Measurements from ENCODE around the gene ZFP36L2. TPM values are rescaled to one million over a fixed set of nuclear protein-coding genes. Genes with fewer than 3 reads are reported as not detected.

Gene ZFP36L2
- total RNA-seq, 3 donors from 2014 or later: 111 to 155 (median 124) TPM

GRCh38 chr2:43175876-43176275 lies 50.5 kb downstream of the ZFP36L2 start:
- H3K27ac ChIP-seq: peak overlapping the region in 1 of 2 donors; percentile 35
- H3K27me3 ChIP-seq: no peaks in the 10 kb centered on the region
- H3K36me3 ChIP-seq: no peaks in the 10 kb centered on the region
- no peak for TF ChIP-seq POLR2A (IDR thresholded peaks at IDR 0.05)
- TF ChIP-seq CTCF (IDR thresholded peaks at IDR 0.05): no peak
- no peak for TF ChIP-seq POLR2AphosphoS5 (IDR thresholded peaks at IDR 0.05)
- DNase-seq (ENCODE audit: low spot score in 2 of 2): no peak
- H3K4me1 ChIP-seq: peaks cover 4% of the 10 kb centered on the region in 2 donors
- intact Hi-C loops (cut with DNase I; ENCODE audit: low total_unique reads): loop anchor here (2.0 kb wide), 1 partner anchor 41 kb away; no protein-coding TSS in a partner anchor
- no peak overlapping the region for H3K4me3 ChIP-seq
- peaks cover 12 to 17% of the 10 kb centered on the region in 2 donors for H3K9me3 ChIP-seq

- TF ChIP-seq POLR2A (IDR thresholded peaks at IDR 0.05) (no peak), CTCF (IDR thresholded peaks at IDR 0.05) (no peak), POLR2AphosphoS5 (IDR thresholded peaks at IDR 0.05) (no peak)
- no peak for DNase-seq (ENCODE audit: low spot score in 2 of 2)
- peaks cover 4% of the 10 kb centered on the region in 2 donors for H3K4me1 ChIP-seq
- H3K36me3 ChIP-seq: no peaks in the 10 kb centered on the region
- no peaks in the 10 kb centered on the region for H3K27me3 ChIP-seq
- peaks cover 12 to 17% of the 10 kb centered on the region in 2 donors for H3K9me3 ChIP-seq
- peak overlapping the region; percentile 35 to 73 for H3K27ac ChIP-seq
- intact Hi-C loops (cut with DNase I; ENCODE audit: low total_unique reads): loop anchor here (2.0 kb wide), 1 partner anchor 42 kb away; no protein-coding TSS in a partner anchor
- no peak overlapping the region for H3K4me3 ChIP-seq
Observed at GRCh38 chr2:43175020-43175441, 51.4 kb downstream of the ZFP36L2 start.

DNA sequence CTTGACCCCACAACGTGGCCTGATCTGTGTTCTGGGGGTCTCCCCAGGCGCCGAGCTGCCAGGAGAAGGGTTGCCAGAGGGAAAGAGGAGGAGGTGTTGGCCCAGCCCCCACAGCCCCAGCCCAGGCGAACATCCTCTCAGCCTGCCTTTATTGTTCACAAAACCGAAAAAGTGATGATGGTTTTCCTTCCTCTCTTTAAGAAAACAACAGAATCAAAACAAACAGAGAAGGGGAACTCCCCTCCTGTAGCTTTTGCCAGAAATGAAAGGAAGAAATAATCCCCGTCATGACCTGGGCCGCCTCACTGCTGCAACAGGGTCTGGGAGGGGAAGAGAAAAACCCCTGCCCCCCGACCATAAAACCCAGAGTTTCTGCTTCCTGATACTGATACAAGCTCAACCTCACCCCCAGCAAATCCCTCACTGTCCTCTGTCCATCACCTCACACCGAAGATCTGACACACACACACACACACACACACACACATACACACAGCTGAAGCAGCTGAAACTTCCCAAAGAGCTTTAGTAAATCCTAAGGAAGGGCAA lies 52.0 kb downstream of the ZFP36L2 start:
- H3K27me3 ChIP-seq: no peaks in the 10 kb centered on the region
- H3K4me3 ChIP-seq: no peak overlapping the region
- no peaks in the 10 kb centered on the region for H3K36me3 ChIP-seq
- TF ChIP-seq CTCF (IDR thresholded peaks at IDR 0.05): no peak
- TF ChIP-seq POLR2A (IDR thresholded peaks at IDR 0.05): no peak
- TF ChIP-seq POLR2AphosphoS5 (IDR thresholded peaks at IDR 0.05): no peak
- peaks cover 4% of the 10 kb centered on the region in 2 donors for H3K4me1 ChIP-seq
- intact Hi-C loops (cut with DNase I; ENCODE audit: low total_unique reads): loop anchor here (2.0 kb wide), 1 partner anchor 42 kb away; no protein-coding TSS in a partner anchor
- peaks cover 12 to 17% of the 10 kb centered on the region in 2 donors for H3K9me3 ChIP-seq
- H3K27ac ChIP-seq: peak overlapping the region; percentile 35 to 73
- DNase-seq (ENCODE audit: low spot score in 2 of 2): no peak
